AG10803 (cell line): Measurements from ENCODE around the gene ZNF366.

Experiments
- DNase-seq: peaks from one replicate; pipeline ENCODE4 v3.0.0; 2010; ENCODE audit warnings: low read depth
- H3K4me3 ChIP-seq: 2 replicates; pipeline ENCODE4 v1.5.1; 2011; ENCODE audit warnings: mild to moderate bottlenecking, low read length, control low read depth
- CTCF ChIP-seq: conservative IDR thresholded peaks from 2 replicates; pipeline ENCODE4 v1.5.1; 2011; ENCODE audit warnings: mild to moderate bottlenecking, low read length, control low read depth, inconsistent platforms

ZNF366 gene

GRCh38 chr5:72441862-72442540, 65.2 kb downstream of the ZNF366 start:
- DNase-seq, result peak; percentile 94
- TF ChIP-seq CTCF, result no peak
- no peak overlapping the region for H3K4me3 ChIP-seq

GRCh38 chr5:72441094-72441723, 66.0 kb downstream of the ZNF366 start:
- peak; percentile 40 for DNase-seq

GRCh38 chr5:72440207-72440638, 67.0 kb downstream of the ZNF366 start:
- H3K4me3 ChIP-seq, result no peak overlapping the region
- DNase-seq, result peak; percentile 19

More at GRCh38 chr5:72441094-72441723, 66.0 kb downstream of the ZNF366 start:
- TF ChIP-seq CTCF, result no peak
- no peak overlapping the region for H3K4me3 ChIP-seq

GRCh38 chr5:72439192-72439591, 68.0 kb downstream of the ZNF366 start:
- TF ChIP-seq CTCF, result no peak
- H3K4me3 ChIP-seq, result no peak overlapping the region

More at GRCh38 chr5:72440207-72440638, 67.0 kb downstream of the ZNF366 start:
- no peak for TF ChIP-seq CTCF

GRCh38 chr5:72438141-72438540, 69.1 kb downstream of the ZNF366 start:
- TF ChIP-seq CTCF, result no peak
- H3K4me3 ChIP-seq, result no peak overlapping the region
- no peak for DNase-seq

More at GRCh38 chr5:72439192-72439591, 68.0 kb downstream of the ZNF366 start:
- no peak for DNase-seq

GRCh38 chr5:72436796-72437471, 70.3 kb downstream of the ZNF366 start:
- TF ChIP-seq CTCF, result no peak
- no peak overlapping the region for H3K4me3 ChIP-seq
- DNase-seq, result peak; percentile 44
